Activated naive CD8-positive, alpha-beta T cell treated with anti-CD3 and anti-CD28 coated beads, Interleukin-2, amount 50 U/mL, for 24 hours (primary cell): Measurements from ENCODE around the gene FGFRL1.
"Not testable (repeated sequence)": the region's sequence is repeated elsewhere in the genome, so short reads cannot be mapped to it uniquely, and the experiment has no call there.

Experiments used
- ATAC-seq: fragments of 150-1000 bp; cut with Tn5 transposase; one replicate; pipeline ENCODE4 v1.10.0; 2021
- DNase-seq: peaks from one replicate; pipeline ENCODE4 v3.0.0; 2021
- H3K27ac Mint-ChIP-seq: one replicate; pipeline ENCODE4 v1.8.0; 2021; ENCODE audit warnings: mild to moderate bottlenecking, mixed read lengths
- H3K27me3 Mint-ChIP-seq: one replicate; pipeline ENCODE4 v1.8.0; 2021; ENCODE audit warnings: mixed read lengths
- H3K36me3 Mint-ChIP-seq: one replicate; pipeline ENCODE4 v1.8.0; 2021; ENCODE audit warnings: low read depth, mixed read lengths
- H3K4me1 Mint-ChIP-seq: one replicate; pipeline ENCODE4 v1.8.0; 2021; ENCODE audit warnings: mixed read lengths
- H3K4me3 Mint-ChIP-seq: one replicate; pipeline ENCODE4 v1.8.0; 2021; ENCODE audit warnings: mild to moderate bottlenecking, moderate library complexity, mixed read lengths
- H3K9me3 Mint-ChIP-seq: one replicate; pipeline ENCODE4 v1.8.0; 2021; ENCODE audit warnings: mixed read lengths

Gene FGFRL1

GRCh38 chr4:1048773-1049590 lies 37.6 kb downstream of the FGFRL1 start:
- peaks cover 31% of the 10 kb centered on the region for H3K27me3 Mint-ChIP-seq
- peaks cover 3% of the 10 kb centered on the region for H3K36me3 Mint-ChIP-seq
- no peaks in the 10 kb centered on the region for H3K9me3 Mint-ChIP-seq
- DNase-seq (no peak), ATAC-seq (peak; percentile 77)
- H3K4me3 Mint-ChIP-seq = no peak overlapping the region
- peaks cover 1% of the 10 kb centered on the region for H3K4me1 Mint-ChIP-seq
- H3K27ac Mint-ChIP-seq = no peak overlapping the region

- Mint-ChIP-seq H3K27ac (no peak overlapping the region), H3K36me3 (peaks cover 3% of the 10 kb centered on the region), H3K4me1 (peaks cover 1% of the 10 kb centered on the region), H3K27me3 (peaks cover 30% of the 10 kb centered on the region), H3K4me3 (no peak overlapping the region), H3K9me3 (no peaks in the 10 kb centered on the region)
- no peak for ATAC-seq
- DNase-seq = no peak
Observed at GRCh38 chr4:1049591-1049905, 38.1 kb downstream of the FGFRL1 start.

- Mint-ChIP-seq H3K9me3 (no peaks in the 10 kb centered on the region), H3K4me1 (peaks cover 5% of the 10 kb centered on the region), H3K27ac (no peak overlapping the region), H3K27me3 (peaks cover 20% of the 10 kb centered on the region), H3K36me3 (peaks cover 3% of the 10 kb centered on the region), H3K4me3 (no peak overlapping the region)
- ATAC-seq (no peak), DNase-seq (no peak)
Observed at GRCh38 chr4:1050486-1051213, 39.2 kb downstream of the FGFRL1 start.

GRCh38 chr4:1051472-1051871 lies 40.0 kb downstream of the FGFRL1 start:
- Mint-ChIP-seq H3K27me3 (peaks cover 20% of the 10 kb centered on the region), H3K4me1 (peaks cover 13% of the 10 kb centered on the region), H3K4me3 (no peak overlapping the region), H3K27ac (no peak overlapping the region), H3K36me3 (peaks cover 3% of the 10 kb centered on the region), H3K9me3 (no peaks in the 10 kb centered on the region)
- DNase-seq = no peak
- ATAC-seq = no peak

- Mint-ChIP-seq H3K9me3 (no peaks in the 10 kb centered on the region), H3K27me3 (peaks cover 17% of the 10 kb centered on the region), H3K36me3 (no peaks in the 10 kb centered on the region), H3K4me3 (no peak overlapping the region), H3K4me1 (peaks cover 12% of the 10 kb centered on the region), H3K27ac (no peak overlapping the region)
- no peak for DNase-seq
- ATAC-seq = no peak
Observed at GRCh38 chr4:1052231-1052671, 40.8 kb downstream of the FGFRL1 start.

GRCh38 chr4:1053080-1053661 lies 41.7 kb downstream of the FGFRL1 start:
- Mint-ChIP-seq H3K27me3 (peaks cover 11% of the 10 kb centered on the region), H3K4me1 (peaks cover 12% of the 10 kb centered on the region), H3K36me3 (no peaks in the 10 kb centered on the region), H3K27ac (no peak overlapping the region), H3K9me3 (no peaks in the 10 kb centered on the region), H3K4me3 (no peak overlapping the region)
- DNase-seq = no peak
- no peak for ATAC-seq

- H3K27ac Mint-ChIP-seq, H3K27me3 Mint-ChIP-seq, H3K4me3 Mint-ChIP-seq, H3K9me3 Mint-ChIP-seq, H3K36me3 Mint-ChIP-seq, DNase-seq, ATAC-seq: not testable (repeated sequence)
- peaks cover 12% of the 10 kb centered on the region for H3K4me1 Mint-ChIP-seq
Observed at GRCh38 chr4:1053891-1054290, 42.5 kb downstream of the FGFRL1 start.

- not testable (repeated sequence) for ATAC-seq, H3K27me3 Mint-ChIP-seq, H3K9me3 Mint-ChIP-seq, H3K36me3 Mint-ChIP-seq, H3K4me3 Mint-ChIP-seq, DNase-seq, H3K27ac Mint-ChIP-seq
- H3K4me1 Mint-ChIP-seq = peaks cover 12% of the 10 kb centered on the region
Observed at GRCh38 chr4:1054696-1055242, 43.3 kb downstream of the FGFRL1 start.

- Mint-ChIP-seq H3K4me3 (peak overlapping the region; percentile 57), H3K4me1 (peaks cover 12% of the 10 kb centered on the region), H3K27ac (peak overlapping the region; percentile 39)
- not testable (repeated sequence) for H3K9me3 Mint-ChIP-seq, DNase-seq, H3K36me3 Mint-ChIP-seq, H3K27me3 Mint-ChIP-seq
- peak; percentile 44 for ATAC-seq
Observed at GRCh38 chr4:1055243-1055701, 43.8 kb downstream of the FGFRL1 start.

- Mint-ChIP-seq H3K27ac (peak overlapping the region; percentile 39), H3K4me1 (peaks cover 12% of the 10 kb centered on the region), H3K4me3 (peak overlapping the region; percentile 57)
Observed at GRCh38 chr4:1055721-1056590, 44.5 kb downstream of the FGFRL1 start.

GRCh38 chr4:1056671-1057402 lies 45.4 kb downstream of the FGFRL1 start:
- peaks cover 4% of the 10 kb centered on the region for H3K27me3 Mint-ChIP-seq
- DNase-seq (no peak), ATAC-seq (no peak)
- peaks cover 12% of the 10 kb centered on the region for H3K4me1 Mint-ChIP-seq
- H3K36me3 Mint-ChIP-seq = no peaks in the 10 kb centered on the region
- H3K4me3 Mint-ChIP-seq = no peak overlapping the region
- H3K27ac Mint-ChIP-seq = no peak overlapping the region
- H3K9me3 Mint-ChIP-seq = no peaks in the 10 kb centered on the region

More at GRCh38 chr4:1055721-1056590, 44.5 kb downstream of the FGFRL1 start:
- no peaks in the 10 kb centered on the region for H3K9me3 Mint-ChIP-seq
- ATAC-seq (peak; percentile 95), DNase-seq (peak; percentile 74)
- H3K27me3 Mint-ChIP-seq = peaks cover 4% of the 10 kb centered on the region
- H3K36me3 Mint-ChIP-seq = no peaks in the 10 kb centered on the region

- no peaks in the 10 kb centered on the region for H3K9me3 Mint-ChIP-seq
- no peak for DNase-seq
- no peak for ATAC-seq
- H3K4me3 Mint-ChIP-seq = no peak overlapping the region
- no peak overlapping the region for H3K27ac Mint-ChIP-seq
- H3K36me3 Mint-ChIP-seq = no peaks in the 10 kb centered on the region
- H3K4me1 Mint-ChIP-seq = peaks cover 12% of the 10 kb centered on the region
- peaks cover 7% of the 10 kb centered on the region for H3K27me3 Mint-ChIP-seq
Observed at GRCh38 chr4:1057403-1057745, 45.9 kb downstream of the FGFRL1 start.

GRCh38 chr4:1058198-1058996 lies 47.0 kb downstream of the FGFRL1 start:
- no peak for ATAC-seq

More at GRCh38 chr4:1058198-1058996, 47.0 kb downstream of the FGFRL1 start:
- H3K9me3 Mint-ChIP-seq = no peaks in the 10 kb centered on the region
- no peak for DNase-seq
- peaks cover 11% of the 10 kb centered on the region for H3K27me3 Mint-ChIP-seq
- H3K27ac Mint-ChIP-seq = no peak overlapping the region
- H3K36me3 Mint-ChIP-seq = peaks cover 3% of the 10 kb centered on the region
- H3K4me1 Mint-ChIP-seq = peaks cover 12% of the 10 kb centered on the region
- no peak overlapping the region for H3K4me3 Mint-ChIP-seq
